Fibroblast of peridontal ligament (primary cell): ENCODE results near the gene HKDC1.
"Not testable (repeated sequence)": the region's sequence is repeated elsewhere in the genome, so short reads cannot be mapped to it uniquely, and the experiment has no call there.

Experiments
- DNase-seq: peaks from one replicate; pipeline ENCODE4 v3.0.0-alpha.2; 2010; ENCODE audit errors: extremely low read depth

Gene HKDC1

DNA sequence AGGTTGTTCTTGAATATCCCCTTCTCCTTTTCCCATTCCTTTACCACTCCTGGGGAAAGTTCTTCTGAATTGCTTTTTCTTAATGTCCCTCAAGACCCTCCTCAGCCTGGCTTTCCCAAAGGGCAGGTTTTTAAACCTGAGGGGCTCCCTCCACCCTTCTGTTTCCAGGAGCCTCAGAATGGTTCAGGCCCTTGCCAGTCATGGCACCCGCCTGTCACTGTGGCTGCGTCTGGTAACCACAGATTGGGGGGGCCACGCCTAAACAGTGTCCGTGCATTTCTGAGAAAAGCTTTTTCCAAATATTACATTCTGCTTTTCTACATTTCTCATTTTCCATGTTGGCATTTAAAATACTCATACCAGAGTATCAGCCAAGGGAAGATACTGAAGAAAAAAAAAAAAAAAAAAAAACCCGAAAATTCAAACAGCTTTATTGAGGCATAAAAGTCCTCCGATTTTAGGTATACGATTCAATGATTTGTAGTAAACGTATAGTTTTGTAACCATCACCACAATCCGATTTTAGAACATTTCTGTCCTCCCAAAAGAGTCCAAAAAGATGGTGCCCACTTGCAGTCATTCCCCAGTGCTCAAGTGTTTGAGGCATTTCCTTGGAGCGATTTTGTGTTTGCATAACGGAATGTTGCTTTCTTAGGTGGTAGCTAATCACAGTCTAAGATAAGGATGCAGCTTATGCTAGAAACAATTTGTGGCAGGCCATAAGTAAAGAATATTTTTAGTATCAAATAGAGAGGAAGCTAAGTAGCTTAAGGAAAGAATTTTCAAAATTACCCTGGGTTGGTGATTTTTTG is 22.1 kb downstream of the HKDC1 start:
- peak; percentile 23 for DNase-seq

DNA sequence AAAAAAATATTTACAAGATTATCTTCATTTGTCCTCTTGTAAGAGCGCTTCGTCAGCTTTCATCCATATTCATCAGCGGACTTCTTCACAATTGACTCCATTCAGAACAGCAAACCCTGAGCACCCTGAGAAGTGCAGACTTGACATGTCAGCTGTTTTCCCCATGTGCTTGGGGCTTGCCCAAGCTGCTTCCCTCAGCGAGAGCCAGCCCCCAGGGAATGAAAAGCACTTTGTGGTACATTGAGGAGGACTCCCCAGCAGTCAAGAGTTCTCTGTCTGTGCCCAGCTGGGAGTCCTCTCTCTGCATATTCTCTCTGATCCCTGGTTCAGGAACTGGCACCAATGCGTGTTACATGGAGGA is 22.7 kb downstream of the HKDC1 start:
- DNase-seq = no peak

DNA sequence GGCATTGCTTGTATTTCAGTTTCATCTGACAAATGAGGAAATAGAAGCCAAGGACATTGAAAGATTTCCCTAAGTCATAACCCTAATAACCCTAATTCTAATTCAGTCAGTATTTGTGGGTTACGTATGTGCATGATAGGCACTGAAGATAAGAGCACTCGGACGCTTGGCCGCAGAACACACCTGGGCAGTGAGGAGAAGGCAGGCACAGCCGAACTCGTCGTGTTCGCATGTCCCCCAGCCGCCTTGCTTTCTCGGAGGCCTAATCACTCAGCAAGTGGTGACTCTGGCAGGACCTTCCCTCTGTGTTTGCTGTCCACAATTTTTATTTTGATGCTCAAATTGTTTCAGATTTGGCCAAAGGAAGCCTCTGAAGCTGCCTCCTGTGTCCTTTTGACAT is 23.7 kb downstream of the HKDC1 start:
- no peak for DNase-seq

DNA sequence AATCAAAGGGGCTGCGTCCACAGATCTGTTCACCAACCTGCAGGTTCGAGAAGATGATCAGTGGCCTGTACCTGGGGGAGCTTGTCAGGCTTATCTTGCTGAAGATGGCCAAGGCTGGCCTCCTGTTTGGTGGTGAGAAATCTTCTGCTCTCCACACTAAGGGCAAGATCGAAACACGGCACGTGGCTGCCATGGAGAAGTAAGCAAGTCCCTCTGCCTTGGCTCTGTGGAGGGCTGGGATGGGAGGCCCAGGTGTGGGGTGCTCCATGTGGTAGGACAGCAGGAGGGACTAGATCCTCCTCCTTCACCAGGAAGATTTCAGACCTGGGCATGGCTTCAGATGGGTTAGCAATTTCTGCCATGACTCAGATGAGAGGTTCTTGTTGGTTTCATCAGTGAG is 25.9 kb downstream of the HKDC1 start:
- DNase-seq = no peak

DNA sequence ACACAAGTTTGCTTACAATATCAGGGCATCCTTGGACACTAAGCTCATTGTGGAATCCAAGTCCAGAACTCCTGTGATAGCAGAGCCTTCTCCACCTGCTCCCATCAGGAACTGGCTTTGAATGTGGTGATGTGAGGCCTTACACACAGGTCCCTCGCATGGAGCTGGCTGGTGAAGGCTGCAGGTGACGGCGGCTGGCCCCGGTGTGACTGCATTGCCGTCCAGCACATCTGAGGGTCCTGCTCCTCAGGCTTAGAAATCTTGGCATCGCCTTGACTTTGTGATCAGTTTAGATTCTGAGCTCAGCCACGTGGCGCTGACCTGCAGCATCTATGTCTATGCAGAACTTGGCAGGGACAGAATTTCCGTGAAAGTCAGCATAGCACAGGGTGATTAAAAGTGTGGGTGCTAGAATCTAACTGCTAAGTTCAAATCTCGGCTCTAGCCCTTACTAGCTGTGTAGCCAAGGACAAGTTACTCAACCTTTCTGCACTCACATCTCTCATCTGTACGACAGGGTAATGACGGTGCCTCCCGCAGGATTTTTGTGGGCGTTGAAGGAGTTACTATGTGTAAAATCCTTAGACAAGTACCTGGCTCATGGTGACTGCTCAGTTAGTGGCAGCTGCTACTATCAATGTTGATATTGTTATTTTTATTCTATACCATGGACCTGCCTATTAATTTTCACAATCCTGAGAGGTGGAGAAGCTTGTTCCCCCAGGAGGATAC is 26.6 kb downstream of the HKDC1 start:
- DNase-seq = no peak

DNA sequence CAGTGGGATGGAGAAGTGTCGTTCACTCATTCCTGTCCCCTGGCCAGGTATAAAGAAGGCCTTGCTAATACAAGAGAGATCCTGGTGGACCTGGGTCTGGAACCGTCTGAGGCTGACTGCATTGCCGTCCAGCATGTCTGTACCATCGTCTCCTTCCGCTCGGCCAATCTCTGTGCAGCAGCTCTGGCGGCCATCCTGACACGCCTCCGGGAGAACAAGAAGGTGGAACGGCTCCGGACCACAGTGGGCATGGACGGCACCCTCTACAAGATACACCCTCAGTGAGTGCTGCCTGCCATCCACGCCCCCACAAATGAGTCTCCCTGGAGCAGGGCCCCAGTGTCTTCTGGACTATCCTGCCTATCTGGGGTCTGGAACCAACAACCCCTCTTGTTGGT is 27.2 kb downstream of the HKDC1 start:
- no peak for DNase-seq

DNA sequence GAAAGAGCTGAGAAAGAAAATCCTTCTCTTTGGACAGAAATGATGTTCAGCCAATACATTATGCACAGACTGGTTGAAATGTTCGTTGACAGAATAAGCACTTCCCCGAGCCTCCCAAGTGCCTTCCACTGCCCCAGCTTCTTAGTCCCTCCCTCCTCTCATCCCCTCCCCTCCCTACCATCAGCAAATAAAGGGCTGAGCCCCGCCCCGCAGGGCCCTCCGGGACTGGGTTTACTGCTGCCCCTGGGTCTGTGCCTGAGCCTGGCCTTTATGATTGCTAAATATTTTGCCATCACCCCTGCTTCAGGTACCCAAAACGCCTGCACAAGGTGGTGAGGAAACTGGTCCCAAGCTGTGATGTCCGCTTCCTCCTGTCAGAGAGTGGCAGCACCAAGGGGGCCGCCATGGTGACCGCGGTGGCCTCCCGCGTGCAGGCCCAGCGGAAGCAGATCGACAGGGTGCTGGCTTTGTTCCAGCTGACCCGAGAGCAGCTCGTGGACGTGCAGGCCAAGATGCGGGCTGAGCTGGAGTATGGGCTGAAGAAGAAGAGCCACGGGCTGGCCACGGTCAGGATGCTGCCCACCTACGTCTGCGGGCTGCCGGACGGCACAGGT is 28.1 kb downstream of the HKDC1 start:
- no peak for DNase-seq

DNA sequence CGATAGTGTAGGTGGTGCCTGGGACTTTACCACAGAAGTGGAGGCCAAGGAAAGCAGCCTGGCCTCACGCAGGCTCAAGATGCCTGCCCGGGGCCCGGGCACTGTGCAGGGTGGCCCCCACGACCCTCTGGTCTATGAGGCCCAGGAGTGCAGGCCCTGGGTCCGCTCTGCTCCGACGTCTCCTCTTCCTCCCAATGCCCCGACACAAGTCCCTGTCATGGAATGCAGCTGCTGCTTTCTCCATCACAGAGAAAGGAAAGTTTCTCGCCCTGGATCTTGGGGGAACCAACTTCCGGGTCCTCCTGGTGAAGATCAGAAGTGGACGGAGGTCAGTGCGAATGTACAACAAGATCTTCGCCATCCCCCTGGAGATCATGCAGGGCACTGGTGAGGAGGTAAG is 29.9 kb downstream of the HKDC1 start:
- DNase-seq = no peak

DNA sequence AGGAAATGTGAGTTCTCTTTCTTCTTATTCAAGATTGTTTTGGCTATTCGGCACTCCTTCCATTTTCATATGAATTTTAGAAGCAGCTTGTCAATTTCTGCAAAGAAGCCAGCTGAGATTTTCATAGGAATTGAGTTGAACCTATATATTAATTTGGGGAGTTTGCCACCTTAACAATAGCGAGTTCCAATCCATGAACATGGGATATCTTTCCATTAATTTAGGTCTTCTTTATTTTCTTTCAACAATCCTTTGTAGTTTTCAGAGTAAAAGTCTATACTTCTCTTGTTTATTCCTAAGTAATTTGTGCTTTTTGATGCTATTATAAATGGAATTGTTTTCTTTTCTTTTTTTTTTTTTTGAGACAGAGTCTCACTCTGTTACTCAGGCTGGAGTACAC is 31.3 kb downstream of the HKDC1 start:
- DNase-seq = not testable (repeated sequence)

DNA sequence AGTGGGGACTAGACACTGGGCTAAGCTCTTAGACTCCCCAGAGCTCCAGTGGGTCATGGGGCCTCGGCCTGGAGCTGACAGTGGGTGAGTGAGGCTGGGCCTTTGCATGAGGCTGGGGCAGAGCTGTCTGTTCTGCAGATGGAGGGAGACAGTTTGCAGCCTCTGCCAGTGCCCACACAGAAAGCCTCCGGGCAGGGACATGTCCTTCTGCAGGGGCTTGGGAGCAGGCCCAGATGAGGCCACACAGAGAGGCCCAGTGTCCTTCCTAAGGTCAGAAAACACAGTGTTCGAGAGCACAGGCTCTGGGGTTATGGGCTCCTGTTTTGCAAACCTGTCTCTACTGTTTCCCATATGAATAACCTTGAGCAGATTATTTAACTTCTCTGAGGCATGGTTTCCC is 33.0 kb downstream of the HKDC1 start:
- DNase-seq = no peak

DNA sequence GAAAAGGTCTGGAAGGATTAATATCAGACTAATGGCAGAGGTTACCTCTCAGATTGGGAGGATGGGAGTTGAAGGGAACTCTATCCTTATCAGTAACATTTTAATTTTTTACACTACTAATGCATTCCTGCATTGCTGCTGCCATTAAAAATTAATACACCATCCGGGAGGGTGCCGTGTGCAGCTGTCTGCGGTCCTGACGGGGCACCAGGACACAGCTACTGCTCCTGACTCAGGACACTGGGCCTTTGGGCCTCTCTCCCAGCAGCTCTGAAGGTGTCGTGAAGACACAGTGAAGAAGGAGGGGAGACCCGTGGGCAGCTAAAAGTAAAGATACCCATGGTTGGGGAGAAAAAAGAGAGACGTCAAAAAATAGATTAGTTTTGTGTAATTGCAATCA is 34.7 kb downstream of the HKDC1 start:
- no peak for DNase-seq

DNA sequence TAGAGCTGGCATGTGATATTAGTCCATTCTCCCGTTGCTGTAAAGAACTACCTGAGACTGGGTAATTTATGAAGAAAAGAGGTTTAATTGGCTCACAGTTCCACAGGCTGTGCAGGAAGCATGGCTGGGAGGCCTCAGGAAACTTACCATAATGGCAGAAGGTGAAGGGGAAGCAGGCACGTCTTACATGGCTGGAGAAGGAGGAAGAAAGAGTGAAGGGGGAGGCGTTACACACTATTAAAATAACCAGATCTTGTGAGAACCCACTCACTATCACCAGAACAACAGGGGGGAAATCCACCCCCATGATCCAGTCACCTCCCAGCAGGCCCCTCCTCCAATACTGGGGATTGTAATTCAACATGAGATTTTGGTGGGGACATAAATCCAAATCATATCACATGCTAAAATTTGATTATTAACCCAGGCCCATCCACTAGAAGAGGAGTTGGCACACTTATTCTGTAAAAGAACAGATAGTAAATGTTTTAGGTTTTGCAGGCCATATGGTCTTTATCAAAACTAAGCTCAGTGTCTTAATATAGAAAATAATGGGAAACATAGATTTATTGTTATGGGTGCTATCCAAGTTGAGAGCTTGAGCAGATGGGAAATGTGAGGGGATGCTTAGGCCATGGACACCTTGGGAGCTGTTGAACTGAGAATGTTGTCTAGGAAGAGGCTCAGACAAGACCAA is 39.6 kb downstream of the HKDC1 start:
- DNase-seq = no peak

DNA sequence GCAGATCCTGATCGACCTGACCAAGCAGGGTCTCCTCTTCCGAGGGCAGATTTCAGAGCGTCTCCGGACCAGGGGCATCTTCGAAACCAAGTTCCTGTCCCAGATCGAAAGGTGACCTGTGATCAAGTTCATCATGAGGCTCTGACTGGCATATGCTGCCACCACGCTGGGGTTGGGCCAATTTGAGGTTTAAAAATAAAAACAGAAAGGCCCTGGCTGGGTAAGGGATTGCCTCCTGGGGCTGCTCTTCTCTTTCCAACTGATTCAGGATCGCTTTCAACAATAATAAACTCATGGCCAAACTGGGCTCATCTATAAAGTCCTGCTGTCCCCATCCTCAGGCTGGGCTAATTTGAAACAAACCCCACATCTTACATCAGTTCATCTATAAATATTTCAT is 41.1 kb downstream of the HKDC1 start:
- no peak for DNase-seq

DNA sequence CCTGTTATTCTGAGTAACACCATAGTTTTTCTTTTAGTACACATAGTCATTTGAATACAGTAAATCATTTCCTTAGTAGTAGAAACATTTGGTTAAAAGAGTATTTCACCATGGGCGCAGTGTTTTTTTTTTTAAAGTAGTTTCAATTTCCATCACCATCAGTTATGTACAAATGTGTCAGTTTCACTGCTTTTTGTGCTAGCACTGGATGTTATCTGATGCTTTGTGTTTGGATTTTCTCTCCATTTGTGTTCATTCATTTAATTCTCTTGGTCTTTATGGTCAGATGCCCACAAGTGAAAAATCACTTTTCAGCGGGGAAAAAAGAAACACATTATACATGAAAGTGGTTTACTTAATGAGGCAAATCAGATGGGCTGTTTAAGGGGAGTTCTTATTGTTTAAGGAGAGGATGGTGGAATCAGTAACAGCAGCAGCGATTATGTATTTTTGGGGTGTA is 42.2 kb downstream of the HKDC1 start:
- DNase-seq = peak; percentile 8

DNA sequence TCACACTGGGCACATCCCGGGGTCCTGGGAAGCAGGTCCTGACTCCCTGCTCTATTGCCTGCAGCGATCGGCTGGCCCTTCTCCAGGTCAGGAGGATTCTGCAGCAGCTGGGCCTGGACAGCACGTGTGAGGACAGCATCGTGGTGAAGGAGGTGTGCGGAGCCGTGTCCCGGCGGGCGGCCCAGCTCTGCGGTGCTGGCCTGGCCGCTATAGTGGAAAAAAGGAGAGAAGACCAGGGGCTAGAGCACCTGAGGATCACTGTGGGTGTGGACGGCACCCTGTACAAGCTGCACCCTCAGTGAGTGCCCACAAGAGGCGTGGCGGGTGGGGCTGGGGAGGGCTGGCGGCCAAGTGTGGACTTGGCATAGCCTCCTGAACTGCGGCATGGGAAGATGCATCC is 45.4 kb downstream of the HKDC1 start:
- no peak for DNase-seq

DNA sequence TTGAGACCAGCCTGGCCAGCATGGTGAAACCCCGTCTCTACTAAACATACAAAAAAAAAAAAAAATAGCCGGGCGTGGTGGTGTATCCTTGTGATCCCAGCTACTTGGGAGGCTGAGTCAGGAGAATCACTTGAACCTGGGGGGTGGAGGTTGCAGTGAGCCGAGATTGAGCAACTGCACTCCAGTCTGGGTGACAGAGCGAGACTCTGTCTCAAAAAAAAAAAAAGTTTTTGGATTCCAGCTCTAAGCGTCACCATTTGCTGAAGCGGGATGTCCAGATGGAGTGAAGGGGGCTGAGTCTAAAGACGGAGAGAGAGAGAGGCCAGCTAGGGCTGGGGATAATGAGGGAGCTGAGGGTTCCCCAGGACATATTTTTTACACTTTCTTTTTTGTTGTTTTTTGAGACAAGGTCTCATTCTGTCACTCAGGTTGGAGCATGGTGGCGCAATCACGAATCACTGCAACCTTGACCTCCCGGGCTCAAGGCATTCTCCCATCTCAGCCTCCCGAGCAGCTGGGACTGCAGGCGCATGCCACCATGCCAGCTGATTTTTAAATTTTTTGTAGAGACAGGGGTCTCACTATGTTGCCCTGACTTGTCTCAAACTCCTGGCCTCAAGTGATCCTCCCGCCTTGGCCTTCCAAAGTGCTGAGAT is 48.8 kb downstream of the HKDC1 start:
- no peak for DNase-seq

DNA sequence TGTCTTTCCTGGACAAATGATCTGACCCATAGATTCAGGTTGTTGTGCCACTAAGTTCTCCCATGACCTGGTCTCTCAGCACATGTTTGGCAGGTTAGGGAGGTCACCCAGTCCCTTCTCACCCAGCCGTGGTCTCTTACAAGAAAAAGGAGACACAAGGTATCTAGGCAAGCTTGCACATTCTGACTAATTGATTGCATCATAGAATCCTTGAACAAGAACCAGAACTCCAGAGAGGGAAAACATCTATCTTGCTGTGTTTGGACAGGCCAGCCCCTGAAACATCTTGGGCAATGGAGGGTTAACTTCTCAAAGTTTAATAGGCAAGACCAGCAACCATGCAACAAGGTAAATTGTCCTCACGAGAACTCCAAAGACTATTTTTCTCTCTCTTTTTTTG is 49.6 kb downstream of the HKDC1 start:
- DNase-seq = peak; percentile 29

DNA sequence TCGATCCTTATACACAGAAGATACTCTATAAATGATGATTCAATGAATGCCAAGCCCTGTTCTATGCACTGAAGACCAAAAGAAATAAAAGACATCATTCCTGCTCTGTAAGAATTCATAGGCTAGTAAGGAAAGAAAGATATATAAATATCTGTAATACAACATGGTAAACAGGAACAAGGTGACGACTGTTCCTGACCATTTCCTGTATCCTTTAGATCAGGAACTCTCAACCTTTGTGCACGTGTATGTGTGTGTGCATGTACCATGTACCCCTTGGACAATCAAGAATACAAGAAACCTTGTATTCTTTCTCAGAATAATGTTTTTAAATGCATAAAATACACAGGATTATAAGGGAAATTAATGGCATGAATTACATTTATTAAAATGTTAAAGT is 50.9 kb downstream of the HKDC1 start:
- no peak for DNase-seq

DNA sequence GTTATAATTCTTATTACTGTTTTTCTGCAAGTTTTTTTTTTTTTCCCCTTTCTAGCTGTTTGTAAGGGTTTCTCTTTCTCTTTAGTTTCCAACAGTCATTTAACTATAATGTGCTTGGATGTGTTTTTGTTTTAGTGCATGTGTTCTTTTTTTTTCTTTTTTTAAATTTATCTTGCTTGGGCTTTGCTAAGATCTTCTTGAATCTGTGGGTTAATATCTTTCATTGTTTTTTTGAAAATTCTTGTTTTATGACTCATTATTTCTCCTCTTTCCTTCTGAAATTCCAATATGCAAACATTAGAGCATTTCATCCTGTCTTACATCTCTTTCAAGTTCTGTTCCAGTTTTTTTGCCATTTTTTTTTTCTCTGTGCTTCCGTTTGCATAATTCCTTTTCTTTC is 52.5 kb downstream of the HKDC1 start:
- no peak for DNase-seq

DNA sequence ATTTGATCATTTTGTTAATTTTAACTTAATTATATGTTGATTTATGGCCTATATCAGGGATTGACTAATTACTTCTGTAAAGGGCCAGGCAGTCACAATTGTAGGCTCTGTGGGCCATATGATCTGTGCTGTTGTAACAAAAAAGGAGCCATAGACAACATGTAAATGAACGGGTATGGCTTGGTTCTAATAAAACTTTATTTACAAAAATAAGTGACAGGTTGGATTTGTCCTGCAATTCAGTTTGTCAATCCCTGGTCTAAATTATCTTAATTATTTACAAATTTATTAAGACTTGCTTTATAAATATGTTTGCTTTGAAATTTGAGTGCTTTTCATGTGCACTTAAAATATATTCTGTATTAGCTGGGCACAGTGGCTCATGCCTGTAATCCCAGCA is 55.3 kb downstream of the HKDC1 start:
- DNase-seq = no peak

DNA sequence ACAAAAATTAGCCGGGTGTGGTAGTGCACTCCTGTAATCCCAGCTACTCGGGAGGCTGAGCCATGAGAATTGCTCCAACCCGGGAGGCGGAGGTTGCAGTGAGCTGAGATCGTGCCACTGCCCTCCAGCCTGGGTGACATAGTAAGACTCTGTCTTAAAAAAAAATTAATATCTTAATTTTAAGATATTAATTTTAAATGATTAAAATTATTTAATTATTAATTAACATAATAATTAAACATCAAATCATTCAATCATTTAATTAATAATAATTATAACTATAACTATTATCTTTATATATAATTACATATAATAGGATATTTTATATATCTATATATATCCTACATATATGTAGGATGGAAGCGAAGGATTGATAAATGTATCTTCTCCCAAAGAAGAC is 56.4 kb downstream of the HKDC1 start:
- no peak for DNase-seq

DNA sequence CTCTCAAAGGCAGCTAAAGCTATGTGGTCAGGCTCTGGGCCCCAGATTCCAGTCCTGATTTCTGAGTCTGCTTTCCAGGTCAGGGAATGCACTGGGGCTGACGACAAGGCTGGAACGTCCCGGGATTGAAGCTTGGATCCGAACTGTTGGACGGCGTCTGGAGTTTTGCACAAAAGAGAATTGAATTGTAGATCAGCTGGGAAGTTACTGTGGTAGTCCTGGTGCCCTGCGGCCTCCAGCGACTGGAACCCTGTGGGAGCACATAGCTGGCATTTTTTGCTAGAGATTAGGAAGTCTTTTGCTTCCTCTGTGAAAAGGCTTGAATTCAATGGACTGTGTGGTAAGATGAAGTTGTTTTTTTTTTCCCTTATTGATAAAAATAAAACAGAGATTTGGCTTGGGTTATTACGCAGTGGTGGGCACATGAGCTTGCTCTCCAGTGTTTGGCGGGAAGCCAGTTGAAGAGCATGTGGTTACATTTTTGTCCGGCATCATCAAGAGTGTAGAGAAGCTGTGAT is 58.4 kb downstream of the HKDC1 start, which contains the start of gene HK1:
Gene HK1 (plus strand): TSS at position 51 of the 518 bp plus-strand sequence.
- peak; percentile 8 for DNase-seq
